K562 (cell line): Measurements from ENCODE around the gene HEG1. TPM values are rescaled to one million over a fixed set of nuclear protein-coding genes. Genes with fewer than 3 reads are reported as not detected.

ENCODE experiments used
- ATAC-seq: fragments of 200-7000 bp; cut with Tn5 transposase; 3 replicates; pipeline ENCODE4 v1.9.1; 2020; ENCODE audit warnings: moderate library complexity
- BruUV-seq: library from RNA; stranded (reverse); fragments of 400-500 nt; replicated peaks from 2 replicates; lab custom pipeline; 2021; lab: Mats Ljungman, UMichigan
- CTCF ChIA-PET: fragments of 300-600 bp; formaldehyde crosslinking; extraction: SDS; loops from one replicate; lab custom pipeline; 2021; ENCODE audit warnings: low intra/inter-chr PET ratio; lab: Yijun Ruan, JAX
- POLR2A ChIA-PET: fragments of 300-600, 350-650 bp; sonication (Branson Sonifier 250); formaldehyde crosslinking; extraction: SDS; loops from one replicate; lab custom pipeline; 2021; ENCODE audit warnings: antibody characterized with exemption, inconsistent platforms; lab: Yijun Ruan, JAX
- DNase-seq, 4 experiments: peaks; one replicate each; pipeline versions ENCODE4 v3.0.0 to v3.0.0-alpha.2; 2011 to 2018; ENCODE audit warnings: low spot score in 3 of 4, mixed read lengths in 3 of 4; ENCODE audit errors: extremely low read depth in 1 of 4
- FAIRE-seq: peaks from 2 replicates; lab custom pipeline; 2011; peaks lifted over from hg19 to GRCh38; lab: Jason Lieb, UNC
- H2AFZ ChIP-seq: 2 replicates; pipeline ENCODE4 v1.6.0; 2011; ENCODE audit warnings: low read depth, low read length, control low read depth, inconsistent platforms
- H3K27ac ChIP-seq: fragments of 200-600 bp; 3 replicates; pipeline ENCODE4 v1.8.0; 2011; ENCODE audit warnings: low read depth, mild to moderate bottlenecking, control low read depth, inconsistent platforms, low read length, moderate library complexity, mixed read lengths; ENCODE audit errors: extremely low read depth
- H3K27me3 ChIP-seq, 2 experiments: fragments of 300-600 bp in 1 of 2; 2 replicates in 1 of 2; 3 replicates in 1 of 2; pipeline versions ENCODE4 v1.6.0 to v1.8.0; 2011; ENCODE audit warnings: inconsistent platforms in 2 of 2, low read length in 2 of 2, mild to moderate bottlenecking in 1 of 2, mixed read lengths in 1 of 2, moderate library complexity in 1 of 2; ENCODE audit not compliant: control insufficient read depth in 2 of 2, insufficient read depth in 2 of 2
- H3K36me3 ChIP-seq: fragments of 300-600 bp; 3 replicates; pipeline ENCODE4 v1.8.0; 2011; ENCODE audit warnings: mild to moderate bottlenecking, low read length, inconsistent platforms; ENCODE audit not compliant: control insufficient read depth, insufficient read depth
- H3K4me1 ChIP-seq, 2 experiments: fragments of 200-600 bp in 1 of 2; replicated peaks in 1 of 2; 2 replicates in 1 of 2; 3 replicates in 1 of 2; pipeline versions ENCODE4 v1.5.1 to v1.8.0; 2011; ENCODE audit warnings: inconsistent platforms in 2 of 2, low read length in 2 of 2, mild to moderate bottlenecking in 1 of 2, mixed read lengths in 1 of 2, moderate library complexity in 1 of 2; ENCODE audit not compliant: control insufficient read depth in 2 of 2, insufficient read depth in 2 of 2
- H3K4me2 ChIP-seq: 2 replicates; pipeline ENCODE4 v1.6.1; 2011; ENCODE audit warnings: low read length, control low read depth, inconsistent platforms, mixed read lengths; ENCODE audit not compliant: insufficient read depth
- H3K4me3 ChIP-seq: fragments of 200-600 bp; sonication (generic), shearing (Covaris generic); 2 replicates; pipeline ENCODE4 v1.5.1; 2016; ENCODE audit warnings: control low read depth, inconsistent platforms
- H3K79me2 ChIP-seq: fragments of 200-600 bp; 3 replicates; pipeline ENCODE4 v1.8.0; 2011; ENCODE audit warnings: low read length, inconsistent platforms; ENCODE audit not compliant: control insufficient read depth, insufficient read depth
- H3K9ac ChIP-seq, 2 experiments: 2 replicates each; pipeline versions ENCODE4 v1.6.0 to v1.6.1; 2011; ENCODE audit warnings: low read depth in 2 of 2, low read length in 2 of 2, control low read depth in 1 of 2, inconsistent platforms in 1 of 2, mild to moderate bottlenecking in 1 of 2, mixed read lengths in 1 of 2; ENCODE audit not compliant: insufficient read depth in 1 of 2
- H3K9me1 ChIP-seq: one replicate; pipeline ENCODE4 v1.6.0; 2011; ENCODE audit warnings: inconsistent platforms, mild to moderate bottlenecking, low read length, moderate library complexity; ENCODE audit not compliant: control insufficient read depth, insufficient read depth
- H3K9me3 ChIP-seq: replicated peaks from 2 replicates; pipeline ENCODE4 v1.5.1; 2011; ENCODE audit warnings: low read depth, low read length, inconsistent platforms; ENCODE audit not compliant: control insufficient read depth, insufficient read depth
- H4K20me1 ChIP-seq: replicated peaks from 2 replicates; pipeline ENCODE4 v1.6.1; 2011; ENCODE audit warnings: low read length, inconsistent platforms, mixed read lengths; ENCODE audit not compliant: control insufficient read depth, insufficient read depth
- AFF4 ChIP-seq: sonication (generic); formaldehyde crosslinking; IDR thresholded peaks from 2 replicates; pipeline ENCODE4 v1.8.0; 2023; ENCODE audit warnings: mild to moderate bottlenecking, missing genetic modification reagents
- BCL6 ChIP-seq: fragments of 250-450 bp; sonication (Bioruptor Pico); IDR thresholded peaks from 2 replicates; pipeline ENCODE4 v1.4.0; 2020
- EGR1 ChIP-seq: fragments of 450-650 bp; conservative IDR thresholded peaks from 2 replicates; pipeline ENCODE4 v1.6.1; 2017; ENCODE audit warnings: mild to moderate bottlenecking
- GABPB2 ChIP-seq: fragments of 250-450 bp; sonication (Bioruptor Pico); conservative IDR thresholded peaks from 2 replicates; pipeline ENCODE4 v1.5.1; 2021; ENCODE audit warnings: mild to moderate bottlenecking
- NR3C1 ChIP-seq: sonication (generic); formaldehyde crosslinking; IDR thresholded peaks from 2 replicates; pipeline ENCODE4 v1.8.1; 2022; ENCODE audit warnings: missing genetic modification reagents
- ZNF197 ChIP-seq: fragments of 200-800 bp; sonication (Bioruptor generic); IDR thresholded peaks from 2 replicates; pipeline ENCODE4 v1.6.1; 2016; ENCODE audit warnings: low read depth, missing genetic modification characterization, missing compliant biosample characterization
- ZNF407 ChIP-seq: fragments of 450-650 bp; IDR thresholded peaks from 2 replicates; pipeline ENCODE4 v1.6.1; 2016; ENCODE audit warnings: low read depth
- ZSCAN29 ChIP-seq: fragments of 450-650 bp; IDR thresholded peaks from 2 replicates; pipeline ENCODE4 v1.6.1; 2017
- WGBS: fragments of 100-300 bp; shearing (Covaris generic); methylation state at CpG from one replicate; pipeline ENCODE4 v1.1.6; 2016; ENCODE audit warnings: low coverage, mixed read lengths; ENCODE audit not compliant: insufficient coverage; ENCODE audit errors: missing lambda C conversion rate; 5-methylcytosine and 5-hydroxymethylcytosine counted together
- in situ Hi-C: fragments of 300-500 bp; cut with MboI; formaldehyde crosslinking; loops from 4 replicates; pipeline ENCODE4 v1.15.0; 2018; ENCODE audit warnings: inconsistent platforms, mixed read lengths
- intact Hi-C: fragments of 100-400 bp; cut with micrococcal nuclease; formaldehyde crosslinking; loops from 2 replicates; pipeline ENCODE4 v1.14.2; 2022
- polyA plus RNA-seq, 8 experiments: library from polyadenylated mRNA; depleted of rRNA in 4 of 8; stranded (reverse) in 5 of 8; unstranded in 3 of 8; fragments of >200 nt; fragmentation: Nextera tagmentation in 2 of 8; fragmentation: Illumina TruSeq in 1 of 8; extraction: Ambion mirVana in 2 of 8; extraction: Trizol in 1 of 8; gene quantifications; 2 replicates each; pipeline versions ENCODE4 v1.2.1 to v1.2.3, GENCODE V29; 2011 to 2014; ENCODE audit warnings: inconsistent platforms in 1 of 8, missing spikeins in 1 of 8
- total RNA-seq, 7 experiments: library from RNA; depleted of rRNA in 6 of 7; stranded (reverse); fragments of >200 nt in 6 of 7; fragmentation: Illumina TruSeq in 2 of 7; extraction: Trizol in 2 of 7; gene quantifications; 2 replicates each; pipeline versions ENCODE4 v1.2.1 to v1.2.3, GENCODE V29; 2011 to 2021; ENCODE audit warnings: low replicate concordance in 1 of 7

Gene HEG1
- total and polyA plus RNA-seq, 9 of the 15 experiments (the other 6 are each of a cell fraction or from before 2014, with no cell fraction given): 0.24 TPM; not detected in 8

GRCh38 chr3:125098611-125099291 lies 43.0 kb upstream of the HEG1 start:
- ATAC-seq (no peak), FAIRE-seq (no peak), DNase-seq (no peak)
- Histone ChIP-seq H3K4me1 (no peaks in the 10 kb centered on the region), H3K9me1 (no peaks in the 10 kb centered on the region), H3K9ac (no peak overlapping the region), H3K27me3 (no peaks in the 10 kb centered on the region), H2AFZ (no peak overlapping the region), H4K20me1 (no peaks in the 10 kb centered on the region; the same call in 1 of the 2 replicates), H3K4me2 (no peak overlapping the region), H3K36me3 (no peaks in the 10 kb centered on the region), H3K79me2 (no peaks in the 10 kb centered on the region), H3K27ac (no peak overlapping the region), H3K9me3 (no peaks in the 10 kb centered on the region), H3K4me3 (no peak overlapping the region)
- in situ Hi-C loops (no loop called here), intact Hi-C loops (no loop called here)
- ChIA-PET POLR2A (no interaction called here), CTCF (no interaction called here)
- no TSS peak for BruUV-seq
- WGBS: 0% methylated on average over 4 of the region's 4 CpGs
- TF ChIP-seq AFF4 (CRISPR knock-in tag) (no peak), NR3C1 (no peak), GABPB2 (CRISPR knock-in tag) (no peak), BCL6 (CRISPR knock-in tag) (no peak), ZSCAN29 (no peak), EGR1 (peak; percentile 53), ZNF197 (CRISPR knock-in tag) (no peak), ZNF407 (no peak)
- TF ChIP-seq, all 486 proteins: peak for 1
